SHP77 (cell line): Measurements from ENCODE around the gene EFNA3.

Experiments
- DNase-seq, 2 experiments: peaks; one replicate each; lab custom pipeline; 2025; lab: John Stamatoyannopoulos, UW

EFNA3 gene

GRCh38 chr1:155131856-155132255 lies 53.2 kb downstream of the EFNA3 start:
- DNase-seq: no peak

- no peak for DNase-seq
Measured at GRCh38 chr1:155133799-155134281, 55.2 kb downstream of the EFNA3 start.

- DNase-seq: no peak
Measured at GRCh38 chr1:155134322-155134721, 55.7 kb downstream of the EFNA3 start.

GRCh38 chr1:155134880-155135414 lies 56.3 kb downstream of the EFNA3 start:
- peak; percentile 80 to 86 for DNase-seq

- DNase-seq: peak; percentile 94 to 97
Measured at GRCh38 chr1:155135415-155136028, 56.9 kb downstream of the EFNA3 start, which contains the start of gene SLC50A1. SLC50A1 (plus strand) TSS chr1:155135852; CDS start chr1:155135912, 60 bp downstream.

- DNase-seq: peak in 1 of 2 experiments; percentile 39
Measured at GRCh38 chr1:155136748-155137147, 58.1 kb downstream of the EFNA3 start.
